ENCODE measurements around the gene PTPN13.
"Not testable (repeated sequence)": the region's sequence is repeated elsewhere in the genome, so short reads cannot be mapped to it uniquely, and the experiment has no call there.

Gene PTPN13

DNA sequence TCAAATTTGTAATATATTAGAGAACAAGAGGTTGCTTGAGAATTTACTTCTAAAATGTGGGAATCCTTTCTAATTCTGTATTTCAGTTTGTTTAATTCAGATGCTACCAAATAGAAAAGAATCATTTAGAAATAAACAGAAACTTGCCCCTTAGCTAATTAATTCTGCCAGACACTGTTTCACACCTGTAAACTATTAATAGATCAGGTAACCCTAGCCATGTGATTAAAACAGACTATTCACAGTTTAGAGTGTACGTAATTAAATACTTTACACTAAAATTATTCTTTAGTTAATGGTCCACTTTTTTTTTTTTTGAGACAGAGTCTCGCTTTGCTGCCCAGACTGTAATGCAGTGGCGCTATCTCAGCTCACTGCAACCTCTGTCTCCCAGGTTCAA lies 124.0 kb downstream of the PTPN13 start:
- FAIRE-seq, result no peak

DNA sequence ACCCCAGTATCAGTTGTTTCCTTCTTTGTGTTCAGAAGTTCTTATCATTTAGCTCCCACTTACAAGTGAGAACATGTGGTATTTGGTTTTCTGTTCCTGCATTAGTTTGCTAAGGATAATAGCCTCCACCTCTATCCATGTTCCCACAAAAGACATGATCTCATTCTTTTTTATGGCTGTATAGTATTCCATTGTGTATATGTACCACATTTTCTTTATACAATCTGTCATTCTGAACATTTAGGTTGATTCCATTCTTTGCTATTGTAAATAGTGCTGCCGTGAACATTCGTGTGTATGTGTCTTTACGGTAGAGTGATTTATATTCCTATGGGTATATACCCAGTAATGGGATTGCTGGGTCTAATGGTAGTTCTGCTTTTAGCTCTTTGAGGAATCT lies 125.0 kb downstream of the PTPN13 start:
- FAIRE-seq, result not testable (repeated sequence)

- no peak for FAIRE-seq
These were observed 126.5 kb downstream of the PTPN13 start for GRCh38 chr4:86720508-86721068.

GRCh38 chr4:86721412-86721811 lies 127.3 kb downstream of the PTPN13 start:
- no peak for FAIRE-seq

DNA sequence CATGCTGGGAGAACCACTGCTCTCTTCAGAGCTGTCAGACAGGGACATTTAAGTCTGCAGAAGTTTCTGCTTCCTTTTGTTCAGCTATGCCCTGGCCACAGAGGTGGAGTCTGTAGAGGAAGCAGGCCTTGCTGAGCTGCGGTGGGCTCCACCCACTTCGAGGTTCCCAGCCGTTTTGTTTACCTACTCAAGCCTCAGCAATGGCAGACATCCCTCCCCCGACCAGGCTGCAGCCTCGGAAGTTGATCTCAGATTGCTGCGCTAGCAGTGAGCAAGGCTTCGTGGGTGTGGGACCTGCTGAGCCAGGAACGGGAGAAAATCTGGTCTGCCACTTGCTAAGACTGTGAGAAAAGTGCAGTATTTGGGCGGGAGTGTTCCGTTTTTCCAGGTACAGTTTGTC lies 136.2 kb downstream of the PTPN13 start:
- no peak for FAIRE-seq

GRCh38 chr4:86737244-86737643 lies 143.1 kb downstream of the PTPN13 start:
- no peak for FAIRE-seq

- FAIRE-seq, result no peak
These were observed 147.7 kb downstream of the PTPN13 start for GRCh38 chr4:86741846-86742245.

DNA sequence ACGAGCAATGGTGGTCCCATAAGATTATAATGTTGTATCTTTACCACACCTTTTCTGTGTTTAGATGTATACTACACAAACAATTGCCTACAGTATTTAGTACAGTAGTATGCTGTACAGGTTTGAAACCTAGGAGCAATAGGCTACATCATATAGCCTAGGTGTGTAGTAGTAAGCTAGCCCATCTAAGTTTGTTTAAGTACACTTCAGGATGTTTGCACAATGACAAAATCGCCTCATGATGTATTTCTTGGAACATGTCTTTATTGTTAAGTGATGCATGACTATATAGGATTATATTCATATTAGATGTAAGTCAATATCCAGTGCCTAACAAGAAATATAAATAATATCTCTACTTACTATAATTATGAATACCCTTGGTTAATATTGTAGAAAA lies 150.5 kb downstream of the PTPN13 start:
- no peak for FAIRE-seq

GRCh38 chr4:86749121-86749520 lies 155.0 kb downstream of the PTPN13 start:
- no peak for FAIRE-seq

DNA sequence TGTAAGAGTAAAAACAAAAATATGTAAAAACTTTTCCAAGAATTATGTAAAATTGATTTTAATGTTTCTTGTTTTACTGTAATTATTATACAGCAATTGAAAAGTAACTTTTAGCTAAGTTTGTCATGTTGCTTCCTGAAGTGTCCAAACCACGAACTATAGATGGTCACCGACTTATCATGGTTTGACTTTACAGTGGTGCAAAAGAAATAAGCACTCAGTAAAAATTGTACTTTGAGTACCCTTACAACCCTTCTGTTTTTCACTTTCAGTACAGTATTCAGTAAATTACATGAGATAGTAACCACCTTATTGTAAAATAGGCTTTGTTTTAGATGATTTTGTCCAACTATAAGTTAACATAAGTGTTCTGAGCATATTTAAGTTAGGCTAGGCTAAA lies 161.3 kb downstream of the PTPN13 start:
- FAIRE-seq, result no peak

GRCh38 chr4:86757468-86757867 lies 163.4 kb downstream of the PTPN13 start:
- FAIRE-seq, result no peak

DNA sequence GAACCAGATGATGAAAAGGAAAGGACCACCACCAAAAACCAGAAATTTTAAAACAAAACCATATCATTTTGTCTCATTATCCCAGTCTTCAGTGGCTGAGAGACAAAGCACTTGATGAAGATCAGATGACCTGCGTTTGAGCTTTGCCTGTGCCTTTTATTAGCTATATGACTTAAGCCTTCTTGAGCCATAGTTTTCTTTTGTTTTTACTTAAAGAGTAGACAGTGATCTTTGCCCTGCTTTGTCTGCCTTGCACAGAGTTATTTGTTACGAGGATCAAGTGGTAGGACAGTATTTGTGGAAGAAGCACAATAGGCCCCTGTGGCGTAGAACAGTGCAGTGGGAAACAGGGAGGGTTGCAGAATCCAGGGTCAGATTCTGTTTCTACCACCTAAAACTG lies 165.2 kb downstream of the PTPN13 start:
- FAIRE-seq, result no peak

GRCh38 chr4:86762649-86763048 lies 168.5 kb downstream of the PTPN13 start:
- FAIRE-seq, result no peak

DNA sequence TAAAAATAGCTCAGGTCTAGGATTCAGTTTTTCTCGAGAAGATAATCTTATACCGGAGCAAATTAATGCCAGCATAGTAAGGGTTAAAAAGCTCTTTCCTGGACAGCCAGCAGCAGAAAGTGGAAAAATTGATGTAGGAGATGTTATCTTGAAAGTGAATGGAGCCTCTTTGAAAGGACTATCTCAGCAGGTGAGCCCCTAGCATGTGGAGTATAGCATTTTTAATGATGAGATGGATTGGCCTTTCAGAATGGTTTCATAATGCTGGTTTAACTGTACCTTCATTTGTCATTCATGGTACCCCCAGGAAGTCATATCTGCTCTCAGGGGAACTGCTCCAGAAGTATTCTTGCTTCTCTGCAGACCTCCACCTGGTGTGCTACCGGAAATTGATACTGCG lies 175.7 kb downstream of the PTPN13 start:
- no peak for FAIRE-seq

- no peak for FAIRE-seq
These were observed 177.0 kb downstream of the PTPN13 start for GRCh38 chr4:86771141-86771540.

DNA sequence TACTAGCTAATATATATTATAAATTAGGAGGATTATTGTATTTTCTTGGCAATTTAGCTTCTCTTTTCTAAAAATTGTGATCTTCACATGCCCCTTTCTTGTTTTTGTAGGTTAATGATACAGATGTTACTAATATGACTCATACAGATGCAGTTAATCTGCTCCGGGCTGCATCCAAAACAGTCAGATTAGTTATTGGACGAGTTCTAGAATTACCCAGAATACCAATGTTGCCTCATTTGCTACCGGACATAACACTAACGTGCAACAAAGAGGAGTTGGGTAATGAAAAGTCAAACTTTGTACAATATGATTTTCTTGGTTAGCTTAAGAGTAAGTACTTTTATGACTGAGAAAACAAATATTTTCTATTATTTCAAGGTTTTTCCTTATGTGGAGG lies 180.9 kb downstream of the PTPN13 start:
- no peak for FAIRE-seq

- no peak for FAIRE-seq
These were observed 184.1 kb downstream of the PTPN13 start for GRCh38 chr4:86778175-86778574.

DNA sequence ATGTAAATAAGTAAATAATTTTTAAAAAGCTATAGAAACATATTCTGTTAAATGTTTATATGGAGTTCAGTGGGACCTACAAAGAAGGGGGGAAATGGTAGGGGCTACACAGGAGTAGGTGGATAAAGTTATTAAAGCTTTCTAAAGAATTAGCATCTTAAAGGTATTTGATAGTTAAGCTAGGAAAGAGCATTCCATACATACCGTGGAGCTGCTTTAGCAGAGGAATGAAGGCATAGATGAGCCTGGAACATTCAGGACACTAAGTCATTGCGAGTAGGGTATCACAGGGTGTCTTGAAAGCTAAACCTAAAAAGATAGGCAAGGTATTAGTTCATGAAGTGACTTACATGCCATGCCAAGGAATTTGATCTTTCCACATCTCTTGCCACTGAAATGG lies 194.7 kb downstream of the PTPN13 start:
- FAIRE-seq, result no peak

DNA sequence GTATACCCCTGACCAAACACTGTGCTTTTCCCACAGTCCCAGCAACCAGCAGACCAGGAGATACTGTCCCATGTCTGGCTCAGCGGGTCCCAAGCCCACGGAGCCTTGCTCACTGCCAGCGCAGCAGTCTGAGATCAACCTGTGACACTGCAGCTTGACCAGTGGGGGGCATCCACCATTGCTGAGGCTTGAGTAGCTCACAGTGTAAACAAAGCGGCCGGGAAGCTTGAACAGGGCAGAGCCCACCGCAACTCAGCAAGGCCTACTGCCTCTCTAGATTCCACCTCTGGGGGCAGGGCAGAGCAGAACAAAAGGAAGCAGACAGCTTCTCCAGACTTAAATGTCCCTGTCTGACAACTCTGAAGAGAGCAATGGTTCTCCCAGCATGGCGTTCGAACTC lies 197.0 kb downstream of the PTPN13 start:
- no peak for FAIRE-seq

- FAIRE-seq, result no peak
These were observed 215.7 kb downstream of the PTPN13 start for GRCh38 chr4:86809809-86810208.

DNA sequence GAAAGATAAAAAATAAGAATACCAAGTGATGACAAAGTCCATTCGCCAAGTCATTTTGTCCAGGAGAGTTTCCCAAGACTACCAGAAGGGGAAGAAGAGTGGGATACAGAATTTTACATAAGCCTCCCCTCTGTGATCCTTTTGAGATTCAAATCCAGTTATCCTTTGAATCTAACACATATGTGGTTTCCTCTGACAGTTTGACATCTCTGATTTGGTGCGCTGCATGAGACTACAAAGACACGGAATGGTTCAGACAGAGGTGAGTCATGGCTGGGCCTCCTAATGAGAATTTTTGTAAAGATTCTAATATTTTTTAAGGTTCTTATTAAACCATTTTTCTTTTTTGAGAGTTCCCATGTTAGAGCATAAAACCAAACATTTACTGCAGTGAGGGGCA lies 216.7 kb downstream of the PTPN13 start:
- no peak for FAIRE-seq

GRCh38 chr4:86815653-86816052 lies 221.5 kb downstream of the PTPN13 start:
- FAIRE-seq, result no peak

GRCh38 chr4:86816501-86817273 lies 222.6 kb downstream of the PTPN13 start:
- FAIRE-seq, result no peak

DNA sequence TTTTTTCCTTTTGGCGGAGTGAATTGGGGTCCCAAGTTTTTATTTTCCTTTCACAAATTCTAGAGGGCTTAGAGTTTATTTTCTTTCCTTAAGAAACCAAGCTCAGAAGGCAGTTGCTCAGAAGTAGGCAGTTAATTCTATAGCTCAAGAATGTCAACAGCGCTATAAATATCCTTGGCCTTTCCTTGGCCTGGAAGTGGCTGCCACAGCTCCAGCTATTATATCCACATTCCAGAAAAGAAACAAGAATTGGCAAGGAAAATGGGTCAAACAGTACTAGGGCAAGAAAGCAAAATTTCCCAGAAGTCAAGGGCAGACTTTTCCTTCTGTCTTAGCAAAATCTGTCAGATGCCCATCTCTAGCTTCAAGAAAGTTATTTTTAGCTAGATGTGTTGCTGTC lies 224.1 kb downstream of the PTPN13 start:
- FAIRE-seq, result no peak

- no peak for FAIRE-seq
These were observed 224.7 kb downstream of the PTPN13 start for GRCh38 chr4:86818841-86819240.
